Activated gamma-delta T cell (primary cell): ENCODE measurements around the gene CAMK1D.

Source experiments
- DNase-seq: peaks from one replicate; lab custom pipeline; 2025; lab: John Stamatoyannopoulos, UW

The CAMK1D gene

DNA sequence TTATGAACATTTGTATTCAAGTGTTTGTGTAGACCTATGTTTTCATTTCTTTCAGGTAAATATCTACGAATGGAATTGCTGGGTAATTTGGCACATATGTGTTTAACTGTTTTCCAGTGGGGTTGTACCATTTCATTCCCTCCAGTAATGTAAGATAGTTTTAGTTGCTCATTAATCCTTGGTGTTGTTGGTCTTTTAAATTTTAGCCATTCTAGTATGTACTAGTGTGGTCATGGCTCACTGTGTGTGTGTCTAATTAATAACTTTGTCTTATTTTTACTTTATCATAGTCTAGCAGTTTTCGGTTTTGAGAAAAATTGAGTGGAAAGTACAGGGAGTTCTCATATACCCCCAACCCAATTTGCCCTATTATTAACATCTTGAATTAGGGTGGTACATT lies 278.8 kb downstream of the CAMK1D start:
- DNase-seq: no peak

GRCh38 chr10:12628964-12629766 lies 279.8 kb downstream of the CAMK1D start:
- no peak for DNase-seq

GRCh38 chr10:12629767-12630165 lies 280.4 kb downstream of the CAMK1D start:
- no peak for DNase-seq

- DNase-seq: no peak
Observed at GRCh38 chr10:12631216-12631615, 281.9 kb downstream of the CAMK1D start.

DNA sequence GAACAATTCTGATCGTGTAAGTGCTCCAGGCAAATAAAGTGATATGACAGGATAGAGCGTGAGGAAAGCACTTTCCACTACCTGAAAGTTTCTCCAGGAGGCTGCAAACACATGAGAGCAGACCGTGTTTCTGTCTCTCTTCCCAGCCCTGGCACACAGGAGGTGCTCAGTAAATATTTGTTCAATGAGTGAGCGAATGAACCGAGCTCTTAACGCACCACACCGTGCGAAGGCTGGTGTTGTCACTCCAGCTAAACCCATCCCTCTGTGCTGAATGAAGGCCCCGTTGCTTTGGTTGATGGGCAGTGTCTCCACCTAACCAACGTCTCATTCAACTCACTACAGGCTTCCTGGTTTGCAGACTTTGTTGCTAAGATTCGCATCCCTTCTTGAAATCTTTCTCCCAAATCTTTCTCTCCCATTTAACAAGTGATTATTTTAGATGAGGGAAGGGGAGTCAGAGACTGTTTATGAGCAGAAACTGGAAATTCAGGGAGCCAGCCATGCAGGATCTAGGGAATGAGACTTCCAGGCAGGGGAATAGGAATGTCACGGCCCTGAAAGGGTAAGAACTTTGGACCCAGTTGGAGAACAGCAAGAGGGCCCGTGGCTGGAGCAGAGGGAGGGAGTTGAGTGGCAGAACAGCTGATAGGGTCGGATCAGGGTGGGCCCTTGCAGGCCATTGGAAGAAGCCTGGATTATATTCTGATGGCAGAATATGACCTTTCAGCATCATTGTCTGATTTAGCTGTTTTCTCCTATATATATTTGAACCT lies 282.6 kb downstream of the CAMK1D start:
- no peak for DNase-seq

- DNase-seq: no peak
Observed at GRCh38 chr10:12633776-12634620, 284.7 kb downstream of the CAMK1D start.

- DNase-seq: no peak
Observed at GRCh38 chr10:12634621-12634931, 285.2 kb downstream of the CAMK1D start.

DNA sequence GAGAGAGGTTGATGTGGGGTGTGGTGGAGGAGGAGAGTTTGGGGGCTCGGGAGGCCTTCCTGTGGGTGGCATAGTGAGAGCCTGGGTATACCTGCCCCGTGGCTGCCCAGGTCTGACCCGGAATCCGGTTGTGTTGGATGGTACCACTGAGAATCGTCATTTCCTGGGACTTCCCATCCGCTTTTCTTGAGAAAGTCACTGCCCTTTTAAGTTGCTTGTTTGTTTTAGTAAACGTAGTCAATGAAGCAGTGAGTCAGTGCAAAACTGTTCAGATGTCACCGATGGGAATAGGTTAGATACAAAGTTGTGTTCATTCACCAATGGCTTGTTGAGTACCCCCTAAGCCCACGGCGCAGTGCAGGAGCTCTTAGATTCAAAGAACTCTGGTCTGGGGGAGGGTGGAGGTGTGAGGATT lies 285.8 kb downstream of the CAMK1D start:
- DNase-seq: no peak

DNA sequence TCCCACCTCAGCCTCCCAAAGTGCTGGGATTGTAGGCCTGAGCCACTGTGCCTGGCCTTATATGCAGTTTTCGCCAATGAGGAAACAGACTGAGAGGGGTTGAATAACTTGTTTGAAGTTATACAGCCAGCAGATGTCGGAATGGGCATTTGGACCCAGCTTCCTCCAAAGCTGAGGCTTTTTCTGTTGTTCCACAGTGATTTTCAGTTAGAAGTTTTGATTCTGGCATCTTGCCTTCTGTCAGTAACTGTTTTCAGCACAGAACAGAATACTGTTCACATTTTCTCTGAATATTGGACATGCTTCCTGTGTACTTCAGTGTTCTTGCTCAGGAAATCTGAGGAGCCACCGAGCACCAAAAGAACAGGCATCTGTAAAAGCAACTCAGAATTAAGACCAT lies 287.2 kb downstream of the CAMK1D start:
- DNase-seq: no peak

DNA sequence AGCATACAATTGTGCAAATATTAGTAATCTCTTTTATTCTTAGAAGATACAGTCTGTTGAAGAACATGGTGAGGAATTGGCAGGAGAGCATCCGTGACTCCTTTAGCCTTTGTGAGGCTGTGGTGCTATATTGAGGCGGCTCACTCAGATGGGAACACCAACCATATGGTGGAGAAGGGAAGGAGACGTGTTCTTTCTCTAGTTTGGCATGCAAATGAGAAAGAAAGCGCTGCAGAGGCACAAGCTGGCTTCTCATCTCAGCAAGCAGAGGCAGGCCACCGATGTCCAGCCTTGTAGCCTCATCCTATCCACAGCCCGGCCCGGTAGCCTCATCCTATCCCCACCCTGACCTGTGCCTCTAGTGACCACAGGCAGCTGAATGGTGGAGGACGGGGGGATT lies 288.3 kb downstream of the CAMK1D start:
- no peak for DNase-seq

DNA sequence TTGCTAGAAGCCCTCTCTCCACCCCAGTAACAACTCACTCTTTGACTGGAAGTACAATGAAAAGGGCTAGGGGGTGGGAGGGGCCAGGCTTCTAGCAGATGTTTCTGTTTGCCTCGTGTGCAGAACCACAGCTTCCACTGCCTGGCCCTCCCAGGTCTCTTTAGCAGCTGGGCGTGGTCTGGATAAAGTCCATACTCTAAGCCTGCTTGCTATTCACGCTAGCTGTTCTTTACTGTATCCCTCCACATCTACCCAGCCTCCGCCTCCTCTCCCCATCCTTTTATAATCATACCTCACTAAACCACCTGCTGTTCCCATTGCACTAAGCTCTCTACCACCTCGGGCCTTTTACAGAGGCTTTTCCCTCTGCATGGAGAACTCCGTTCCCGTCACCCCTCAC lies 288.8 kb downstream of the CAMK1D start:
- no peak for DNase-seq

- no peak for DNase-seq
Observed at GRCh38 chr10:12638781-12639180, 289.4 kb downstream of the CAMK1D start.

DNA sequence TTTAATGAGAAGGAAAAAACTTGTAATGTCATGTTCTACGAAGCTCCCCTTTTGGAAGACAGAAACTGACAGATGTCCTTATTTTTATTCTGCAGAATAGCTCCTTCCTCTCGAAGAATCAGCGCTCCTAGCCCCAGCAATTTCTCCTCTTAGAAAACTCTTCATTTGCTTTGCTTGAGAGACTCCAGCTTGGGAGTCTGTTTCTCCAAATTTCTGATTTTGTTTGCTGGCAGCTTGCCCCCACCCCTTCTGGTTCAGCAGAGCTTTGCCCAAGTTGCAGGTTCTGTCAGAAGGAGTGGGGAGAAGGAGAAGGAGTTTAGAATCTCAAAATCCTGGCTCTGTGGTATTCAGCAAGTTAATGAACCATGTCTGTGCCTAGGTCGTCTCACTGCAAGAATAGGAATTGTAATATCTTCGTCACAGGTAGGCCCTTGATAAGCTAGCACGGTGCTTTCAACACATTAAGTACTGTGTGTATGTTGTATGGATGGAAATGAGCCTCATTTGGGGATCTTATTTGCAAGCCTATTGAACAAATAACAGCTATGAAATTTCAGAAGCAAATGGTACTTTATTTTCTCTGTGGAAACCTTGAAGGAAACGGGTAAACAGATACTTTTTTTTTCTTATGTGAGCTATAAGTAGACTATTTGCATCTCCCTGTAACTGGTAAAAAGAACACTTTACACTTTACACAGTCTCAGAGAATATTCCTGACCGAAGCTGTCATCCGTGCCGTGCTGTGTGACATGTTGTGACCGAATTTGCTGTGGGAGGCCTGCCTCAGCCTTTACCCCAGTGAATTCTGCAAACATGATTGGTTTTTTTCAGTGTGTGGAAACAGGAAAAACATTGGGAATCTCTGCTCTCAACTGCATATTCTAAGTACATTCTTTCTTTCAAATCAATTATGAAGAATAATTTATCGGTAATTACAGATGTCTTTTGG lies 290.9 kb downstream of the CAMK1D start:
- DNase-seq: no peak

- no peak for DNase-seq
Observed at GRCh38 chr10:12642036-12642435, 292.7 kb downstream of the CAMK1D start.

DNA sequence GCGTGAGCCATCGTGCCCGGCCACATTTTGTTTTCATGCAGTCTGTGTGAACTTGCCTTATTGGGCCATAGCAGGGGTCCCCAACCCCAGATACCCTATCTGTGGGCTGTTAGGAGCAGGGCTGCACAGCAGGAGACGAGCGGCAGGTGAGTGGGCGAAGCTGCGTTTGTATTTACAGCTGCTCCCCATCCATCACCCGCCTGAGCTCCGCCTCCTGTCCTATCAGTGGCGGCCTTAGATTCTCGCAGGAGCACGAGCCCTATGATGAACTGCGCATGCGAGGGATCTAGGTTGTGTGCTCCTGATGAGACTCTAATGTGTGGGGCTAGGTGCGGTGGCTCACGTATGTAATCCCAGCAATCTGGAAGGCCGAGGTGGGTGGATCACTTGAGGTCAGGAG lies 293.9 kb downstream of the CAMK1D start:
- DNase-seq: no peak

GRCh38 chr10:12644380-12645144 lies 295.2 kb downstream of the CAMK1D start:
- DNase-seq: no peak

- no peak for DNase-seq
Observed at GRCh38 chr10:12645449-12645848, 296.1 kb downstream of the CAMK1D start.

- no peak for DNase-seq
Observed at GRCh38 chr10:12649012-12649584, 299.8 kb downstream of the CAMK1D start.

DNA sequence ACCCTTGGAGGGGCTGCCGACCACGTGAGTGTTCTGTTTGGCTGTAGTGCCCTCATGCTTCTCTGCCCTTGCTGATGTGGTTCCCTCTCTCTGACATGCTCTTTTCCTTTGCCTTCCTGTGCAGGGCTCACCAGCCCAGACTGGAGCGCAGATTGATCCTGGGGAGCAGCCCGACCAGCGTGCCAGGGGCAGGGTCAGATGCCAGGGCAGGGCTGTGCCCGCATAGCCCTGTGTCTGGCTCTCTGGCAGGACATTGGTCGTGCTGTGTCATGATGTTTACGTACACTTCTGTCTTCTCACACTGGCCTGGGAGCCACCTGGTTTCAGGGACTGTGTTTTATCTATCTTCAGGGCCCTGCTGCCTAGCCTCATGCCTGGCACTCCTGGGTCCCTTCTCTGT lies 300.8 kb downstream of the CAMK1D start:
- no peak for DNase-seq
